Stimulated activated naive CD8-positive, alpha-beta T cell treated with anti-CD3 and anti-CD28 coated beads, Interleukin-15, Interleukin-2, amounts not matched to agents 100 U/mL and 50 U/mL, for 24 hours (primary cell): ENCODE results near the gene UNC79.
"Not testable (repeated sequence)": the region's sequence is repeated elsewhere in the genome, so short reads cannot be mapped to it uniquely, and the experiment has no call there.

ENCODE experiments used
- ATAC-seq: fragments of 150-1000 bp; cut with Tn5 transposase; one replicate; pipeline ENCODE4 v1.10.0; 2021
- DNase-seq: peaks from one replicate; pipeline ENCODE4 v3.0.0; 2021

The UNC79 gene

GRCh38 chr14:93493622-93494021, 62.9 kb downstream of the UNC79 start:
- not testable (repeated sequence) for ATAC-seq, DNase-seq

DNA sequence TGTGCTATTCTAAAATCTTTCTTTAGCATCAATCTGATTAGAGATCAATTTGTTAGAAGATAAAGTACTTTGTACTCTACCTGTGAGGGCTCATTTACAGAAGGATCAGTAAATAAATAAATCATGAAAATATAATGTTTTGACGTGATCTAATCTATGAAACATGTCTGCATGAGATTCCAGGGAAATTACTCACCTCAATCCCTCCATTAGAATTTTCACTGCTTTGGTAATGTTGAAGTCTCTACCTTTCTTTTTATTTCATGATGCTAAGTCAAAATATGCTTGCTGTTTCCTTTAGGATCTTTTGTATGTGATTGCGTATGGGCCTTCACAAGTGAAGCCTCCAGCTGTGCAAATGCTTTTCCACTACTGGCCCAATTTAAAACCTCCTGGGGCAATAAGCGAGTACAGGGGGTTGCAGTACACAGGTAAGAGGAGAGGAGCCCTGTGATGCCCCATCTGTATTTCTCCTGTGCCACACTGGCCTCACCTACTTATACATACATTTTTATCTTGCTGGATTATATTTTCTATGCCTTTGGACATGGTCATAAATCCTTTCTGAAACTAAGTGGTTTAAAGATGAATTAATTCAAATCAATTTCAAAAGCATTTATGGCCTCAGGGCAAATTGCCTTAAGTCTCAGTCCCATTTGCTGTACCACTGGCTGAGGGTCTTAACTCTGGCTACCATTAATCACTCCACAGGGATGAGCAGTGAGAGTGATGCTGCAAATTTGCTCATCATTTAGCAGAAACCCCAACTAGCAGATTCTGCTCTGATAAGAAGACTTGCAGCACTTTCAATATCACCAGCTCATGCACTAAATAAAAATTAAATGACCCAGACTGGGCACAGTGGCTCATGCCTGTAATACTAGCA, 66.4 kb downstream of the UNC79 start:
- ATAC-seq = no peak
- DNase-seq = no peak

DNA sequence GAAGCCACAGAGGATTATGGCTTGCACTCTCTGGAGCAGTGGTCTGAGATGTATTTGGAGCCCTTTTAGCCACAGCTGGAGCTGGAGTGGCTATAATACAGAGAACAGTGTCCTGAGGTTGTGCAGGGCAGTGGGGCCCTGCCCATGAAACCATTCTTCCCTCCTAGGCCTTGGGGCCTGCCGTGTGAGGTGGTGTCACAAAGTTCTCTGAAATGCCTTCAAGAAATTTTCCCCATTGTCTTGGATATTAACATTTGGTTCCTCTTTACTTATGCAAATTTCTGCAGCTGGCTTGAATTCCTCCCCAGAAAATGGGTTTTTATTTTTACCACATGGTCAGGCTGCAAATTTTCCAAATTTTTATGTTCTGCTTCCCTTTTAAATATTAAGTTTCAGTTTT, 79.3 kb downstream of the UNC79 start:
- no peak for ATAC-seq
- no peak for DNase-seq

GRCh38 chr14:93511001-93511400, 80.3 kb downstream of the UNC79 start:
- ATAC-seq (no peak), DNase-seq (no peak)

- no peak for DNase-seq
Measured at GRCh38 chr14:93520053-93520607, 89.4 kb downstream of the UNC79 start.

GRCh38 chr14:93522221-93522620, 91.5 kb downstream of the UNC79 start:
- ATAC-seq (no peak), DNase-seq (no peak)

More at GRCh38 chr14:93520053-93520607, 89.4 kb downstream of the UNC79 start:
- no peak for ATAC-seq

GRCh38 chr14:93525216-93525615, 94.5 kb downstream of the UNC79 start:
- DNase-seq, ATAC-seq: not testable (repeated sequence)

GRCh38 chr14:93525696-93526451, 95.1 kb downstream of the UNC79 start:
- DNase-seq = no peak
- ATAC-seq = no peak

GRCh38 chr14:93527203-93527607, 96.5 kb downstream of the UNC79 start:
- ATAC-seq = no peak
- DNase-seq = no peak

DNA sequence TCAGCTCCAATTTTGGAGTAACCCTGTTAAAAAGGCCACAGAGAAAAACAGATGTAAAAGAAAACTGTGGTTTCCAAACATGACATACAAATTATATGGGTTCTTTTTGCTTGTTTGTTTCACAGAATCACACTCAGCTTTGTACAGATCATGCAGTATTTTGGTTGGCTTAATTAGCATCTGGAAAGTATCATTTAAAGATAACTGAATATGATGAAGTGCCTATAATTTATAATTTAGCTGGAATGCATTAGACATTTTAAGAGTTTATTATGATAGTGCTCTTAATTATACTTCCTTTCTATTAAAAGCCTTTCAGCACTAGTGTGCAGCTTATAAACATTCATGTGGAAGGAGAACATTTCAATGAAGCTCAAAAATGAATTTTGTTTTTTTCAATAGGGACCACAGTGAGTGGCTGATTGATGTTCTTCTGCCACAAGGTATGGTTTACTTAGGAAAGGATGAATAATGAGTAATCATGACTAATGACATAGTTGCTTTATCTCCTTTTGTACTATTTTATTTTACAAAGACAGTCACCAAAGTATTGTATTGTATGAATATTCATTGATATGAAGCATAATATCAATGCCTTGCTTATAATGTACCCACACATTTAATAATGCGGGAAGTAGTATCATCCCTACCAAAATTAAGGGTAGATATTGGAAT, 98.3 kb downstream of the UNC79 start:
- ATAC-seq (no peak), DNase-seq (no peak)

DNA sequence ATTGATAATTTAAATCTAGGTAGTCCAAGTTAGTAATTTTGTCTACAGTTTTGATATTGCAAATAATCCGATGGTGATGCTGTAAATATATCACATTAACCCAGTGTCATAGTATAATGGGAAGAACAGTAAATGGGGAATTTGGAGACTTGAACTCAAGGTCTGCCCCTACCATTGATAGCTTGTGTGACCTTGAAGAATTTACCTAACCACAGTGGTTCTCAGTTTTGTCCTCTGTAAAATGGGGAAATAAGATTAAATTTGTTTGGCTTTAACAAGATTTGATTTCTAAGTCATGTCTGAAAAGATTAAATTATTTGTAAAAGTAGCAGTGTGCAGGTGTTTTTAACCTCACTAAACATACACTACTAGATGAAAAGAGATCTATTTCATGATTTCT, 100.9 kb downstream of the UNC79 start:
- no peak for ATAC-seq
- no peak for DNase-seq

DNA sequence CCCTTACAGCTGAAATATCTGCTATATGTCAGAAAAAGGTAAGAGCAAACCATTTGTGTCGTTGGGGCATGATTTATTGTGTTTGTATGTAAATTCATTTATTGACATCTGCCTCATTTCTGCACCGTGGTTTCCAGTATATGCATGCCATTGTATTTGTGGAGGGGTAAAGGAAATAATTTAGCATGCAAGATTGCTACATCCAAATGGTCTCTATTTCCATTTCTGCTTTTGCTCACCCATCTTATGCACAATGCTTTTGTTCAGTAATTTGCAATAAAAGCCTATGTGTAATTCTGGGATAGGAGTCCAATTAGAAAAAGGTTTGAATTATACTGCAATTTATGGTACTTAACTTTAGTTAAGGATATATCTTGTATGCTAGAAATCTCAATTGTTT, 101.8 kb downstream of the UNC79 start:
- DNase-seq = no peak
- ATAC-seq = no peak

DNA sequence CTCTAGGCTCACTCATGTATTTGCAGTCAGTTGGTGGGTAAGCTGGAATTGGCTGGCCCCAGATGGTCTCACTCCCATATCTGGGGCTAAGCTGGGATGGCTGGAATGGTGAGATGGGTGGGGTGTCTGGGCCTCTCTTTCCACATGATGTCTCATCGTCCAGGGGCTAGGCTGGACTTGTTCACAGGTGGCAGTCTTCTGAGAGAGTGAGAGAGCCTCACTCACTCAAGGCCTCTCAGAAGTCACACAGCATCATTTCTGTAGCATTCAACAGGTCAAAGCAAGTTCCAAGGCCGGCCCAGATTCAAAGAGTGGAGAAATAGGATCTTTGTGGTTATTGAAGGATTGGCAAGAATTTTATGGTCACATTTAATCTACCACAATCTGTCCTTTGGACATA, 102.7 kb downstream of the UNC79 start:
- ATAC-seq (no peak), DNase-seq (no peak)

GRCh38 chr14:93533842-93534241, 103.1 kb downstream of the UNC79 start:
- DNase-seq (no peak), ATAC-seq (no peak)

DNA sequence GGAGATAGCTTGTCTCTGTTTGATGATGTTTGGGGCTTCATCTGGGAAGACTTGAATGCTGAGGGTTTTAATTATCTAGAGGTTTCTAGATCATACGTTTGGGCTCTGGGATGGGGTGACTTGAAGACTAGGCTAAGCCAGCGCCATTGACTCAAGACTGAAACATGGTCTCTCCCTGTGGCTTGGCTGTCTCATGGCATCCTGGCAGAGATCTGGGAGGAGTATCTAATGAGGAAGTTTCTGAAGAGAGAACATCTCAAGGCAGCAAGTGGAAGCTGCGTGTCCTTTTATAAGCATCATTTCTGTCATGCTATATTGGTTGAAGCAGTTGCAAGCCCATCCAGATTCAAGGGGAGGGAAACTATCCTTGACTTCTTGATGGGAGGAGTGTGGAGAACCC, 104.8 kb downstream of the UNC79 start:
- ATAC-seq (no peak), DNase-seq (no peak)

DNA sequence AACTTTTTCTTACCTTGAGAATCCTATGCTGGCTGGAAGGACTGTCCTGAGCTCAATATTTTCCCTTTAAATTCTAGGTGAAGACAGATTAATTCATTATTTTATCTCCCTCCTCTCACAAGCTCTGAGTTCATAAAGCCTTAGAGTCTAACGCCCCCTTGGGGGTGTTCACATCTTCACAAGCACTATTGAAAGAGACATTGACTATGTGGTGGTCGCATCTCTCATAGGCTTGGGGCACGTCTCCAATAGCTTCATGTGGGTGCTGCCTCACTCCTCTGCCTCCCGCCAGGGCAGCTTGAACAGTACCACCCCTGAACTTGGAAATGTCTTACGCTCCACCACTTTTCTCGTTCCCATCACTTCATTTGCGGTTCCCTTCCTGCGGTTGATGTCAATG, 106.2 kb downstream of the UNC79 start:
- no peak for DNase-seq
- no peak for ATAC-seq

- DNase-seq (no peak), ATAC-seq (no peak)
Measured at GRCh38 chr14:93537951-93538350, 107.2 kb downstream of the UNC79 start.

DNA sequence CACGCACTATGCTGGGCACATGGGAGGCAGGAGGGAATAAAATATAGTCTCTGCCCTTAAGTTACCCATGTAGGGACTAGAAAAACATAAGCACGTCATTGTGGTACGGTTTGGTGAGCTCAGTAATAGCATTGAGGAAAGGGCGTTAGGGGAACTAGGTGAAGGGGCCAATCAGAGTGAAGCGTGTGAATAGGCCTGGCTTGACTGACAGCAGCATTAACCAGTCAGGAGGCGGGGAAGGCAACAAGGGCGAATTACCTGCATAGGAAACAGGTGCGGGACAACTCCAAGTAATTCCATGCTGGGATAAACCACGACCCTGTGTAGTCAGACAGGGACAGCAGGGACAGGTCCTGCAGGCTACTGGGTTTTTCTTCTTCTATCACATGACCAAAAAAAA, 107.7 kb downstream of the UNC79 start:
- DNase-seq = no peak

GRCh38 chr14:93540235-93540634, 109.5 kb downstream of the UNC79 start:
- DNase-seq (no peak), ATAC-seq (no peak)

More for the DNA sequence above, 107.7 kb downstream of the UNC79 start:
- no peak for ATAC-seq

DNA sequence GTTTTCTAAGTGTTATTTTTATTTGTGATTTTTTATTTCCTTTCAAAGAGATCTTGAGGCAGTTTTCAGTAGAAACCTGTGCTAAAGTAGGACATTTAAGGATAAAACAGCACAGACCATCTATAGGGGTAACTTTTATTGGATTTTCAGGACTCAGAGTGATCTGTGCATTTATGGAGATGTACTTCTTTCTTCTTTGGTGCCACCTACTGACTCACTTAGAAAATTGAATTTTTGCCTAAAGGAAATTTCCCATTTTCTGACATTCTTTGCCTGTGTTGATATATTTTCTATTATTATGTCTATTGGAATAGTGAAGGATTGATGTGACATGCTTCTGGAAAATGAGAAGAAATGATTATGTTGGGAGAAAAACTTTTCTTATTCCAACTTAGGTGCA, 113.0 kb downstream of the UNC79 start:
- no peak for DNase-seq
- no peak for ATAC-seq

DNA sequence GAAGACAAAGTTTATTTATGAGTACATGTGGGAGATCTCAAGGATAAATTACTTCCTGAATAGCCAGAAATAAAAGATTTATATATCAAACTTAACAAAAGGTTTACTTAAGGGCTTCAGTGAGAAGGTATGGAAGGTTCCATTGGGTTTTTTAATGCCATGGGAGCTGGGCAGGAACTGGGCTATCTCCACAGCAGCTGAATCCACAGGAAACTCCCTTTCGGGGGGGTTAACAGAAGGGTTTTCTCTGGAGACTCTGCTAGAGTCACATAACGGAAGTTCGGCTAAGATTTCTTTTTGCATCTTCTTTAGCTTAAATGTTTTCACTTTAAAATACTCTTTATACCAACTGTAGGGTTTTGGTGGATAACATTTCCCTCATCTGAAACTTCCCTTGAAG, 113.5 kb downstream of the UNC79 start:
- ATAC-seq = no peak
- no peak for DNase-seq

DNA sequence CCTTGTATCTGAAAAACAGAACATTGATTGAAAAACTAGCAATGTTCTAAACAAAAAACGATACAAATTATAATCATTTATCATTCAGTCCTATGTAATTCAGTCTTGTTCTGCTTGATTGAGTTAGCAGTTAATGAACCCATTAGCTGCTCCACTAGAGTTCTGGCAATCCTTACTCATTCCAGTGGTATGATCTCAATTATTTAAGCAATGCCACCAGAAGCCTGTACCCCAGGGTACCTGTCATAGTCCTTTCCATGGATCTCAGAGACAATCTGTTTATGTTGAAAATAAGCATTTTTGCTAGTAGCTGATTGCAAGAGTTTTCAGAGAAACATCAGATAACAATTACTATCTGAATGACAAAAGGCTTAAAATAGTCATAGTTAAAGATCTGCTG, 115.9 kb downstream of the UNC79 start:
- no peak for DNase-seq
- no peak for ATAC-seq
